GM12872 (cell line): ENCODE data around the gene ZNHIT1.
A peak's percentile ranks its signal among the peaks of the same experiment; 100 is the strongest.

ENCODE experiments used
- CTCF ChIP-seq: IDR thresholded peaks from 3 replicates; pipeline ENCODE4 v1.5.1; 2011; ENCODE audit warnings: low read depth, mild to moderate bottlenecking, low read length, moderate library complexity; ENCODE audit not compliant: insufficient read depth

ZNHIT1 gene

GRCh38 chr7:101217388-101218235, at the start of gene ZNHIT1, which contains the start of gene PLOD3:
TSS of gene ZNHIT1 (plus strand) at chr7:101218165. CDS start at chr7:101218196, 31 bp downstream.
TSS of gene PLOD3 (minus strand) at chr7:101217581. CDS start at chr7:101217274, 307 bp downstream.
- TF ChIP-seq CTCF = no peak

GRCh38 chr7:101168412-101169049, 49.4 kb upstream of the ZNHIT1 start:
- TF ChIP-seq CTCF = no peak

DNA sequence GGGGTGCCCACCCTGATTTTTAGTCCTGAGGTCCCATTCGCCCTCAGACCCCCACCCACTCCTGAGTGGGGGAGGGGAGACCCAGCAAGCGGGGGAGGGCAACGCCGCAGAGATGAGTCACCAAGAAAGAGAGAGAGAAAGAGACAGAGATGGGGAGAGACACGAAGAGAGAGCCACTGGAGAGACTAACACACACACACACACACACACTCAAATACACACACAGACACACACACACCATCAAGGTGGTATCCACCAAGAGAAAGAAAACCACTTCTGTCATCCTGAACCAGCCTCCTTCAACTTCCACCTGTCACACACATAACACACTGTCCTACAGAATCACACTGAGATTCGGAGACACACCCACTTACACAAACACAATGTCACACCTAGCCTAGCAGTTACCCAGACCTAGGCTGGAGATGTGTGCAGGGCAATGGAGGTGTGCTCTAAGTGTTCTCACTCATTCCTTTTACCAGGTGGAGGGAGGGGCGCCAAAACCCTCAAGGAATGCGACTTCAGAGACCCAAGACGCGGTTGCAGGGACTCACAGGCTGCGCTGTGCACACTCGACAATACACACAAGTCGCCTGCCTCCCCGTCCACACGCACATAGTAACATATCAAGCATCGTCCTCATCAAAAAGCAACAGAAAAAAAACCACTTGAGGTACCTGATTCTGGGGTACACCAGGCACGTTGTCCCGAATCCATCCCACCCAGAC, 48.7 kb upstream of the ZNHIT1 start:
- no peak for TF ChIP-seq CTCF

DNA sequence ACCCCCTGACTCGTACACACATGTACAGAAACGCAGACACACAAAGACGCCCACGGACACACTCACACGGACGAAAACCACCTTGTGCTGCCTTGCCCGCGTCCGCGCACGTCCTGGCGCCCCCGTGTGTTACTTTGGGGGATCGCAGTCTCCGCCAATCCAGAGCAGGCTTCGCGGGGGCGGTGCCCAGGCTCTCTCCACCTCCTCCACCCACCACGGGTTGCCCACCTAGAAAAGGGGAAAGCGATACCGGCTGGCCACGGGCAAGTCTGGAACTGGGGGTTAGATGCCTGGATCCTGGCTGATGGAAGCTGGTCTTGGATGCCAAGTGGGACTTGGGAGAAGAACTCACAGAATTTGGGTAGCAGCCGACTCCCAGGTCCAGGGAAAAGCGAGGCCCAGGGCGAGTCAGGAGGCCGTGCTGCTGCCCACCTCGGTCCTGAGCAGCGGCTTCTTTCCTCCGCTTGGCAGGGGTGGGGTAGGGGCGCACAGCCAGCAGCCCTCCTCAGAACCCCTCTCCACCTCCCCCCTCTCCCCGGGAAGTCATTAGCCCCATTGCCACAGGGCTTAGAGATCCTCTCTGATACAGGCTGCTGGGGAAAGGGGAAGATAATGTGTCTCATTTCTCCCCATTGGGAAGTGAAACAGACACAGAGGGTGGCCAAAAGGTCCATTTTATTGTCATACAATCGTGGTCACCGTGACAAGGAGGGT, 48.0 kb upstream of the ZNHIT1 start:
- TF ChIP-seq CTCF = peak; percentile 98

DNA sequence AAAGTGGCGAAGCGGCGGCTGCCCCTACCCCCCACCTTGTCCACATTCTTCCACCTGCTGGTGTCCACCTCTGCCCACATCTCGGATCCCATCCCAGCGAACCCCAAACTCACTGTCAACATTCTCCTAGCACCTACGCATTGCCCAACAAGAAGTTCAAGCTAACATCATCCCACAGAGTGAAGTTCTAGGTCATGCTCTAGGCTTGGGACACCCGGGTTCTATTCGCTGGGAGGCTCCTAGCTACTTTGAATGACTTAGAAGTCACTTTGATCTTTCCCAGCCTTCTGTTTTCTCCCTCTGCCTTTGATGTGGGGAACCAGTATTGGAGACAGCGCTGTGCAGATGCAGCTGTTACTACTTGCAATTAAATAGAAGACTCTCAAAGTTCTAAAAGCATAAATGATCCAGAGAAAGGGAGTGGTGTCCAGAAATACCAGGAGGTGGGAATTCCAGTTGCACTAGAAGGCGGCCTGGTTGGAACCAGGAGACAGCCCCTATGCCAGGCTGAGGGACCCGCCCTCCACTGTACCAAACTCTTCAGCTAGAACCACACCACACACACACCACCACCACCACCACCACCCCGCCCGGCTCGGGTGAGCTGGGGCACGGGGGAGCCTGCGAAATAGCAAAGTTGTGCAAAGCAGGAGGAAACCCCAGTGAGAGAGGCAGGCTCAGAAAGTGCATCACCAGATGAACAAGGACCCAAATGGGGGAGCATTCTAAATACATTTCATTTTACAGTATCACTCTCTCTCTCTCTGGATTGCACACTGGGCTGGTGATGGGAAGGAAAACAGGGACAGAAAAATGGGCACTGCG, 47.1 kb upstream of the ZNHIT1 start:
- no peak for TF ChIP-seq CTCF

- TF ChIP-seq CTCF = 0 out of 3 replicates have a peak, but pooled peaks have one; percentile 1
Measured at GRCh38 chr7:101171442-101171837, 46.5 kb upstream of the ZNHIT1 start.
